GM04504 (cell line): Measurements from ENCODE around the gene PLVAP.

Source experiments
- DNase-seq: peaks from one replicate; pipeline ENCODE4 v3.0.0-alpha.2; 2012; ENCODE audit warnings: low read depth

The PLVAP gene

GRCh38 chr19:17333611-17334413, 43.3 kb downstream of the PLVAP start:
- DNase-seq = peak; percentile 48

- no peak for DNase-seq
Observed at GRCh38 chr19:17332677-17333581, 44.2 kb downstream of the PLVAP start.

DNA sequence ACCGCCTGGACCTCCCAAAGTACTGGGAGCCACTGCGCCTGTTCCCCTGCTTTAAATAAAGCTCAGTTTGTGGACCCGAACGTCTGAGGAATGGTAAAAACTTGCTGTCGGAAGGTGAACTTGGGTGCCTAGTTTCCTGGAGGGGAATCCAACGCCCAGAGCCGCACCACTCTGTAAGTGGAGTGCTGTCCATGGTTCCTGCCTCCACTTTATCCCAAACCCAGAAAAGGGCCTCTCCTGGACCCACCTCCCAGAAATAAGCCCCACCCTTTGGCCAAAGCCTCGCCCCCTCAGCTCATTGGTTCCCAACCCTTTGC, 44.8 kb downstream of the PLVAP start:
- DNase-seq = no peak

DNA sequence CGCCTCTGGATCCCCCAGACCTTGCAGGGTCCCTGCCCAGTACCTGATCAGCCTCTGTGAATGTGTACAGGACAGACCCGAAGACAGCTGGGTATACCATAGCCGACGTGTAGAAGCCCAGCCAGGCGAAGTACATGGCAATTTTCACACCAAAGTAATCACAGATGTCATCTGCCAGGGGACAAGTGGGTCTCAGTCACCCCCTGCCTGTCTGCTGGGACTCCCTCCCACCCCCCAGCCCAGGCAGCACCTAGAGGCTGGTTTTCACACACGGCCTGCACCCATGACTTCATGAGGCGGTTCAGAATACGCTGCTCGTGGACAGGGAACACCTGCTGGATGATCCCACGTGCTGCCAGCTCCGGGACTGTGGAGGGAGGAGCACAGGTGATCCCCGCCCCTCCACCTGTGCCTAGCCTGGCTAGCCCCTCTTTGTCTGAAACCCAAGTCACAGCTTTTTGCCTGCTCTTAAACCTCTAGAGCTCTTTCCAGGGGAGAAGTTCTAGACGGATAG, 46.0 kb downstream of the PLVAP start:
- no peak for DNase-seq

GRCh38 chr19:17330262-17331044, 46.7 kb downstream of the PLVAP start:
- no peak for DNase-seq

DNA sequence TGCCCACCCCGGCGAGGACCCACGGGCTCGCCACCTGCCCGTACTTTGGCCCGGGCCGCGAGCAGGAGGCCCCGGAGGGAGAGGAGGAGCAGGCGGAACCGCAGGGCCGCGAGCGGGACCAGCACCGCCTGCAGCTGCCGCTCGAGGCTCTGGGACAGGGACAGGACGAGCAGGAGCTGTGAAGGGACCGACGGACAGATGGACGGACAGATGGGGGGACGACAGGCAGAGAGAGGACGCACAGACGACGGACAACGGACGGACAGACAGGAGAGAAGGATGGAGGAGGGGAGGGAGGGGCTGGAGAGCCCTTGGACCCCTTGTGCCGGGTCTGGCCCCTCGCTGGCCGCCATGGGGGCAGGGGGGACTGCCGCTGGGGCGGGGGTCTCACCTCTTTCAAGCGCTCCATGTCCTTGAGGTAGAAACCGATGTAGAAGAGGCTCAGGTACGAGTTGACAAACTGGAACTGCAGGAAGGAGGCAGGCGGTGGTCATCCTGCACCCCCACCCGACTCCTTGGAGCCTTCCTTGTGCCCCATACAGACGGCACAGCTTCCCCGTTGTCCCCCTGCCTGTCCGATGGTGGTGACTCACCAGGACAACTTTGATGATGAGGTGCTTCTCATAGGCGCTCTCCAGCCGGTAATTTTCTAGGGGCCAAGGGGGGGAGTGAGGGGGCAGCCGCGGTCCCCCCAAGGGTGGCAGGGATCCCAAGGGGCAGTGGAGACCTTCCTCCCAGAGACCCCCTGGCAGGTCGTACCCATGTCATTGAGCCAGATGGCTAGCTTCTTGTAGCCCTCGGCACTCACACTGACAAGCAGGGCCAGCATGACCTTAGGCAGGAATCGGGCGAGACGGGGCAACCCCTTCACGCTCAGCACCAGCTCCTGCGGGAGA, 47.5 kb downstream of the PLVAP start:
- DNase-seq = no peak

- DNase-seq = no peak
Observed at GRCh38 chr19:17328517-17329365, 48.4 kb downstream of the PLVAP start.

DNA sequence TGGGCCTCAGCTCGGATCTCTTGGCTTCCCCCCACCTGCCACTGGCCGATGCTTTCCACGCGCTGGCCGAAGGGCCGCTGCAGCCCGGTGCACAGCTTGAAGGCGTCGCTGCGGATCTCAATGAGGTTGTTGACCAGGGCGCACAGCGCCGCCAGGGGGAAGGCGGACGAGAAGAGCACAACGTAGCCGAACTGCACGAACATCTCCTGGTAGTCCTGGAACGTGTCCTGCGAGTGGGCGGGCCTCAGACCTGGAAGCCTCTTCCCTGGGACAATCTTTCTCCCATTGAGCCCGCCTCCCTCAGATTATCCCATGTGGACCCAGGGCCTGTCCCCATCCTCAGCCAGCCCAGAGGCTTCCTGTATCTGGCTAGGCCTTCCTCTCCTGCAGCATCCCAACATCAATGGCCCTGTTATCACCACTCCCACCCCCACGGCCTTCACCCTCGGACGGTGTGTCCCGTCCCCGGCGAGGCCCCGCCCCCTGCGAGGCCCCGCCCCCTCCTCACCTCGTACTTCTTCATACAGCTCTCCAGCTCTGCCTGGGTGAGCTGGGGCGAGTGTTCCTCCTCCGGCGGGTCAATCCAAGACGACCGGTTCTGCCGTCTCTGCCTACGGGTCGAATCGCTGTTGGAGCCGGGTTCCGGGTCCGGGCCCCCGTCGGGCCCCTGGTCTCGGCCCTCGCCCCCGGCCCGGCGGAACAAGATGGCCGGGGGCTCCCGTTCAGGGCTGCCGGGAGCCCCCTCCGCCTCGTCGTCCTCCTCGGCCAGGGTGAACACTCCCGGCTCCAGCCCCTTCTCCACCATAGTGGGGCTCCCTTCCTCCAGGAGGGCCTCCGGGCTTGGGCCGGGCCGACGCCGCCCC, 49.3 kb downstream of the PLVAP start:
- no peak for DNase-seq

- DNase-seq = no peak
Observed at GRCh38 chr19:17327068-17327653, 50.0 kb downstream of the PLVAP start.

DNA sequence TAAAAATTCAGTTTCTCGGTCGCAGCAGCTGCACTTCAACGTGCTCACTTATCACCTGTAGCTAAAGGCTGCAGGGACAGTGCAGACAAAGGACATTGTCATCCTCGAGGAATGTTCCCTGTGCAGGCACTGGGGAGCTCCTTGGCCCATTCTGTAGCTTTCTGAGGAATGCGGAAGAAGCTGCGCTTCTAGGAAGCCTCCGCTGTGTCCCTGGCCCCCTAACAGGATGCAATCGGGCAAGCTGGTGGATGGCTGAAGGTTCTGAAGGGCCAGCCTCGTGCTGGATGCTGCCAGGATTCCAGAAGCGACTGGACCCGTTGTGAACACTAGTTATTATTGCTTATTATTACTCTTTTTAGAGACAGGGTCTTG, 50.6 kb downstream of the PLVAP start:
- DNase-seq = no peak

DNA sequence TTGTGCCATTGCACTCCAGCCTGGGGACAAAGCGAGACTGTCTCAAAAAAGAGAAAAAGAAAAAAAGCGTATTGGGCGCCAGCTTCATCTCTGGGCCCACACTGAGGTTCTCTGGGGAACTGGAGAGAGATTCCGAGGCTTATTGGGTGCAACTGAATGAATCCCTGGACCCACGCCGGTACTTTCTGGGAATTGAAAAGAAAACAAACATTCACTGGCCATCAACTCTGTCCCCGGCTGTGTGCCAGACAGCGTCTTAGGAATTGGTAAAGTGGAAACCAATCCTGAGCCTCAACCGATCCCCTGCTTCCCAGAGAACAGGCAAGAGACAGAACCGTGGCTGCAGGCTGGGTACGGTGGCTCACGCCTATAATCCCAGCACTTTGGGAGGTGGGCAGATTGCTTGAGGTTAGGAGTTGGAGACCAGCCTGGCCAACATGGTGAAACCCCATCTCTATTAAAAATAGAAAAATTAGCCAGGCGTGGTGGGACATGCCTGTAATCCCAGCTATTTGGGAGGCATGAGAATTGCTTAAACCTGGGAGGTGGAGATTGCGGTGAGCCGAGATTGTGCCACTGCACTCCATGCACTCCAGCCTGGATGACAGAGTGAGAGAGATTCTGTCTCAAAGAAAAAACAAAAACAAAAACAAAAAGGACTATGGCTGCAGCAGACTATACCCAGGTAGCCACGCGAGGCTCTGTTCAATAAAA, 51.1 kb downstream of the PLVAP start:
- DNase-seq = no peak

GRCh38 chr19:17325133-17325532, 52.0 kb downstream of the PLVAP start:
- DNase-seq = no peak

GRCh38 chr19:17324357-17325114, 52.6 kb downstream of the PLVAP start:
- DNase-seq = no peak

DNA sequence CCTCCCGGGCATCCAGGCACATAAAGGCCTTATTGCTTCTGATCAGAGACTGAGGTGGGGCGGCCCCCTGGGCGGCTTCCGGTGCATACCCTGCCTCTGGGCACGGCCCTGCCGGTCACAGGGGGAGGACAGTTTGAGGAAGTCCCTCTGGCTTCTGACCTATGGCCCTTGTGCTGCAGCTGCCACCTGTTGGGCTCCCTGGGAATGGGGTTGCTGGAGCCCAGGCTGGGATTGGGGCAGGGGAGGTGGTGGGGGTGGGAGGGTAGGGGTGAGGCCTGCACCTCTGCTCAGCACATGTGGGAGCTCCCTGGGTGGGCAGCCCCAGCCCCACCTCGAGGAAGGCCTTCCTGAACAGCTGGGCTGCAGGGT, 53.2 kb downstream of the PLVAP start:
- no peak for DNase-seq

DNA sequence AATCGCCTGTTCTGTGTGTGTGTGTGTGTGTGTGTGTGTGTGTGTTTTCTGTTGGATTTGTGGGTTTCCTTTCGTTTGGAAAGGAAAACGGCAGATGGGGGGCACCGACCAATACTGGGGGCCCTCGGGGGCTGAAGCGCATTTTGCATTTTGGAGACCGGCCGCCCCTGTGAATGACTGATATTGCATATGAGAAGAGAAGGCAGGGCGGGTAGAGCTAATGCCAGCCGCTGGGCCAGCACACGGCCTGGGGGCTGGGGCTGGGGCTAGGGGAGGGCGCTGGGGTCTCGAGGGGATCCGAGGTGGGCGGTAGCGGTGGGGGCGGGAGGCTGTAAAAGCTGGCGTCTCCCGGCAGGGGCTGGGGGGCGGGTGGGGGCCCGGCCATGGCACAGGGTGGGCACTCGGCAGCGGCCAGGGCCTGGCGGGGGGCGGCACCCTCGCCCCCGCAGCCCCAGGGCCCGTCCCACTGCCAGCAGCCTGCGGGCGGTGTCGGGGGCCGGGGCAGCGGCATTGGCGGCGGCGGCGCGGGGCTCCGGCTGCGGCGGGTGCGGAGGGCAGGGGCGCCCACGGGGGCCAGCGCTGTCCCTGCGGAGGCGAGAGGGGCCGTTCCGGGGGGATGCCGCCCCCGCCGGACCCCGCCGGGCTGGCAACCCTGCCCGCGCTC, 53.7 kb downstream of the PLVAP start:
- DNase-seq = no peak

GRCh38 chr19:17322854-17323253, 54.3 kb downstream of the PLVAP start:
- no peak for DNase-seq
